ENCODE measurements around the gene EPHB2. TPM values are rescaled to one million over a fixed set of nuclear protein-coding genes. Genes with fewer than 3 reads are reported as not detected.

EPHB2 gene
- total and polyA plus RNA-seq, 2 of the 13 experiments (the other 11 are each of a cell fraction or from before 2014, with no cell fraction given), result 0.03 to 0.11 TPM

GRCh38 chr1:22804406-22804805, 93.8 kb downstream of the EPHB2 start:
- peaks cover 0 to 4% of the 10 kb centered on the region in 2 experiments; a peak in 3 of 5 replicates for H3K27me3 ChIP-seq (ENCODE audit: control insufficient read depth in 1 of 2, insufficient read depth in 2 of 2, low read length in 2 of 2)
- no TSS peak for BruUV-seq (replicated peaks)
- H3K27ac ChIP-seq (ENCODE audit: extremely low read length, insufficient read depth, low read length), result no peak overlapping the region
- ChIA-PET CTCF (ENCODE audit: low intra/inter-chr PET ratio, low total read pairs) (no interaction called here), POLR2A (no interaction called here)
- no peak overlapping the region for H3K4me2 ChIP-seq (ENCODE audit: low read depth, low read length)
- in situ Hi-C loops (cut with HindIII; ENCODE audit: extremely low pct_ligation_motif_present, low pct_unique_long_range_greater_than_20kb) (no loop called here), intact Hi-C loops (cut with micrococcal nuclease; ENCODE audit: unreplicated experiment) (no loop called here)
- TF ChIP-seq, protein P1, sequence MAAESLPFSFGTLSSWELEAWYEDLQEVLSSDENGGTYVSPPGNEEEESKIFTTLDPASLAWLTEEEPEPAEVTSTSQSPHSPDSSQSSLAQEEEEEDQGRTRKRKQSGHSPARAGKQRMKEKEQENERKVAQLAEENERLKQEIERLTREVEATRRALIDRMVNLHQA (CRISPR knock-in tag; IDR thresholded peaks at IDR 0.05), result no peak
- TF ChIP-seq ZSCAN25 (CRISPR knock-in tag; IDR thresholded peaks at IDR 0.05) (no peak), MEIS2 (CRISPR knock-in tag; IDR thresholded peaks at IDR 0.05) (no peak), ZFP36 (IDR thresholded peaks at IDR 0.05; ENCODE audit: borderline replicate concordance, low read depth, low read length, partially characterized antibody) (no peak)
- TF ChIP-seq, protein P2, sequence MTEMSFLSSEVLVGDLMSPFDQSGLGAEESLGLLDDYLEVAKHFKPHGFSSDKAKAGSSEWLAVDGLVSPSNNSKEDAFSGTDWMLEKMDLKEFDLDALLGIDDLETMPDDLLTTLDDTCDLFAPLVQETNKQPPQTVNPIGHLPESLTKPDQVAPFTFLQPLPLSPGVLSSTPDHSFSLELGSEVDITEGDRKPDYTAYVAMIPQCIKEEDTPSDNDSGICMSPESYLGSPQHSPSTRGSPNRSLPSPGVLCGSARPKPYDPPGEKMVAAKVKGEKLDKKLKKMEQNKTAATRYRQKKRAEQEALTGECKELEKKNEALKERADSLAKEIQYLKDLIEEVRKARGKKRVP (CRISPR knock-in tag; IDR thresholded peaks at IDR 0.05), result no peak
- TF ChIP-seq, protein P3, sequence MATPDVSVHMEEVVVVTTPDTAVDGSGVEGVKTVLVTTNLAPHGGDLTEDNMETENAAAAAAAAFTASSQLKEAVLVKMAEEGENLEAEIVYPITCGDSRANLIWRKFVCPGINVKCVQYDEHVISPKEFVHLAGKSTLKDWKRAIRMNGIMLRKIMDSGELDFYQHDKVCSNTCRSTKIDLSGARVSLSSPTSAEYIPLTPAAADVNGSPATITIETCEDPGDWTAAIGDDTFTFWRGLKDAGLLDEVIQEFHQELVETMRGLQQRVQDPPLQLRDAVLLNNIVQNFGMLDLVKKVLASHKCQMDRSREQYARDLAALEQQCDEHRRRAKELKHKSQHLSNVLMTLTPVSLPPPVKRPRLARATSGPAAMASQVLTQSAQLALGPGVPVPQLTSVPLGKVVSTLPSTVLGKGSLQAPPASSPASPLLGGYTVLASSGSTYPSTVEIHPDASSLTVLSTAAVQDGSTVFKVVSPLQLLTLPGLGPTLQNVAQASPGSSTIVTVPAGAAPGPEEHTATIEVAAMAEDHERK (CRISPR knock-in tag; IDR thresholded peaks at IDR 0.05; ENCODE audit: low read depth), result no peak
- no peak overlapping the region for H3K4me3 ChIP-seq (replicated peaks in 1 of 3; ENCODE audit: insufficient read depth in 1 of 3, low read depth in 2 of 3, low read length in 3 of 3)
- no peaks in the 10 kb centered on the region for H3K36me3 ChIP-seq (replicated peaks in 1 of 2; ENCODE audit: control insufficient read depth in 1 of 2, insufficient read depth in 2 of 2, low read length in 2 of 2)
- H3K9ac ChIP-seq (ENCODE audit: insufficient read depth, low read depth, low read length), result no peak overlapping the region
- H4K20me1 ChIP-seq (ENCODE audit: insufficient read depth, low read length), result no peaks in the 10 kb centered on the region
- H3K9me3 ChIP-seq (ENCODE audit: low read length), result no peaks in the 10 kb centered on the region
- ATAC-seq (no peak), DNase-seq (ENCODE audit: low spot score) (no peak), FAIRE-seq (no peak)
- H2AFZ ChIP-seq (ENCODE audit: low read length), result no peak overlapping the region
- H3K4me1 ChIP-seq (ENCODE audit: insufficient read depth, low read length), result no peaks in the 10 kb centered on the region
- no peaks in the 10 kb centered on the region for H3K79me2 ChIP-seq (ENCODE audit: insufficient read depth, low read length)
- WGBS (ENCODE audit: low lambda C conversion rate), result 22% methylated on average over 6 of the region's 6 CpGs

All from HepG2 (cell line).